Muscle layer of duodenum (tissue), 2 donors: ENCODE data around the gene CLDND2.

Experiments used
- H3K27ac ChIP-seq: one replicate; pipeline ENCODE4 v1.7.0; 2013; ENCODE audit warnings: mild to moderate bottlenecking, low read length
- H3K27me3 ChIP-seq: one replicate; pipeline ENCODE4 v1.7.0; 2013; ENCODE audit warnings: low read depth, mild to moderate bottlenecking, control low read depth, low read length
- H3K36me3 ChIP-seq, 2 donors: one replicate each; pipeline ENCODE4 v1.7.0; 2013; ENCODE audit warnings: low read length in 2 of 2, control low read depth in 1 of 2, mild to moderate bottlenecking in 1 of 2; ENCODE audit not compliant: insufficient read depth in 2 of 2, control insufficient read depth in 1 of 2
- H3K4me1 ChIP-seq, 2 donors: one replicate each; pipeline ENCODE4 v1.7.0; 2013; ENCODE audit warnings: low read length in 2 of 2, mild to moderate bottlenecking in 2 of 2, control low read depth in 1 of 2, moderate library complexity in 1 of 2; ENCODE audit not compliant: insufficient read depth in 2 of 2, control insufficient read depth in 1 of 2
- H3K4me3 ChIP-seq, 2 donors: one replicate each; pipeline ENCODE4 v1.7.0; 2013; ENCODE audit warnings: low read length in 2 of 2, low read depth in 1 of 2, mild to moderate bottlenecking in 1 of 2
- H3K9me3 ChIP-seq, 2 donors: one replicate each; pipeline ENCODE4 v1.7.0; 2013; ENCODE audit warnings: low read length in 2 of 2, control low read depth in 1 of 2, mild to moderate bottlenecking in 1 of 2; ENCODE audit not compliant: control insufficient read depth in 1 of 2
- donor health status: healthy.

Gene CLDND2

DNA sequence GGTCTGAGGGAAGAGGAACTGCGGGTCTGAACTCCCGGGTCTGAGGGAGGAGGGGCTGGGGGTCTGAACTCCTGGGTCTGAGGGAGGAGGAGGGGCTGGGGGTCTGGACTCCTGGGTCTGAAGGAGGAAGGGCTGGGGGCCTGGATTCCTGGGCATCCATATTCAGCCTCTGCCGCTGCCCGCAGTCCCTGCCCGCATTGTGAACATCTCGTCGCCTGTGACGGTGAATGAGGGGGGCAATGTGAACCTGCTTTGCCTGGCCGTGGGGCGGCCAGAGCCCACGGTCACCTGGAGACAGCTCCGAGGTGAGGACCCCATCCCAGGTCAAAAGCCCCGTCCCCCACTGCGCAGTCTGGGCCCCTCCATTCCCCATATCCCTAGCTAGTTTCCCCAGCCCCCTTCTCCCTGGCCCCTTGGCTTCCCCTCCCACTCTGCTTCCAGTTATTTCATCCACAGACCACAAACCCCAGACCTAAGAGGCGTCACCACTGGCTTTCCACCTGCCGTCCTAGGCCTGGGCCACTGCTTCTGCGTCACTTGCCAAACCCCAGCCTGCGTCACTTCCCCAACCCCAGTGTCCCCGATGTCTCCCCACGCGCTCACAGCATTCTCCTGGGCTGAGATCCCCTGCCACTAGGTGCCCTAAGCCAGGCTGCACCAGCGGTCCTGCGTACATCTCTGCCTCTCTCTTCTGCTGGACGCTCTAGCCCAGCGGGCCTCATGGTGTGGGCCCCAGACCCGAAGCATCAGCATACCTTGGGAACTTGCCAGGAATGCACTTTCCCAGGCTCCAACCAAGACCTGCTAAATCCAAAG is 43.4 kb downstream of the CLDND2 start:
- peaks cover 0 to 8% of the 10 kb centered on the region in 2 donors for H3K4me1 ChIP-seq
- peaks cover 0 to under 1% of the 10 kb centered on the region in 2 donors for H3K36me3 ChIP-seq
- H3K27ac ChIP-seq = no peak overlapping the region
- H3K4me3 ChIP-seq = no peak overlapping the region
- H3K9me3 ChIP-seq = no peaks in the 10 kb centered on the region
- peaks cover 11% of the 10 kb centered on the region for H3K27me3 ChIP-seq

DNA sequence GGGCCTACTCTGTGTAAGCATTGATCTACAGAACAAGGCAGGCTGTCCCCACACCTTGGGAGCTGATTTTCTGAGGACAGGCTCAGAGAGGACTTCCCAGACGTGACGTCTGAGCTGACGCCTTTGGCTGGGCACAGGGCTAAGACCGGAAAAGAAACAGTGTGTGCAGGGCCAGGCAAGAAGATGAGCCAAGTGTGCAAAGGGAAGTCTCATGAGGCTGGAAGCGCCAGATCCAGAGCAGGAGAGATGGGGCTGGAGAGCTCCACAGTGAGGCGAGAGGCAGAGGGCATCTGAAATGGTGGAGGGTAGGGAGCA is 44.7 kb downstream of the CLDND2 start:
- no peak overlapping the region for H3K27ac ChIP-seq
- no peaks in the 10 kb centered on the region for H3K9me3 ChIP-seq
- no peaks in the 10 kb centered on the region for H3K36me3 ChIP-seq
- H3K4me3 ChIP-seq = no peak overlapping the region
- H3K4me1 ChIP-seq = peaks cover 0 to 9% of the 10 kb centered on the region in 2 donors
- H3K27me3 ChIP-seq = peaks cover 11% of the 10 kb centered on the region

DNA sequence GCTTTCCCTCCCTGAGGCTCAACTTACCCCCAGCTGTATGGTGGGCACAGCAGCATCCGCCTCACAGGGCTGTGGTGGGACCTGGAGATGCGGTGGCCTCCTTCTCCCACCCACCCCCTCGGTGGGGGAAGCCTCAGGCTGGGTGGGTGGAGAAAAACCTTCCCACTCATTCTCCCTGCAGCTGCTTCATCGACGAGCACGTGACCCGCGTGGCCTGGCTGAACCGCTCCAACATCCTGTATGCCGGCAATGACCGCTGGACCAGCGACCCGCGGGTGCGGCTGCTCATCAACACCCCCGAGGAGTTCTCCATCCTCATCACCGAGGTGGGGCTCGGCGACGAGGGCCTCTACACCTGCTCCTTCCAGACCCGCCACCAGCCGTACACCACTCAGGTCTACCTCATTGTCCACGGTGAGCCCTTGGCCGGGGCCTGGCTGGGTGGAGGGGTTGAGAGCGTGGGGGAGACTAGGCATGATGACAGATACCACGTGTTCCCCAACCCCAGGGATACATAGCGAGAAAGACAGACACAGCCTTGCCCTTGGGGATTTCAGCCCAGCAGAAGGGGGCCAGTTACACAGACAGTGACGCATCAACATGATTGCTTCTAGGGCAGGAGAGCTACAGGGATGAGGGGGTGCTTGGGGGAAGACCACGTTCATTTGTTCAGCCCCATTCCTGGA is 45.2 kb downstream of the CLDND2 start:
- Histone ChIP-seq H3K36me3 (no peaks in the 10 kb centered on the region), H3K4me1 (peaks cover 0 to 9% of the 10 kb centered on the region in 2 donors), H3K27me3 (peaks cover 11% of the 10 kb centered on the region), H3K4me3 (no peak overlapping the region), H3K27ac (no peak overlapping the region), H3K9me3 (no peaks in the 10 kb centered on the region)

DNA sequence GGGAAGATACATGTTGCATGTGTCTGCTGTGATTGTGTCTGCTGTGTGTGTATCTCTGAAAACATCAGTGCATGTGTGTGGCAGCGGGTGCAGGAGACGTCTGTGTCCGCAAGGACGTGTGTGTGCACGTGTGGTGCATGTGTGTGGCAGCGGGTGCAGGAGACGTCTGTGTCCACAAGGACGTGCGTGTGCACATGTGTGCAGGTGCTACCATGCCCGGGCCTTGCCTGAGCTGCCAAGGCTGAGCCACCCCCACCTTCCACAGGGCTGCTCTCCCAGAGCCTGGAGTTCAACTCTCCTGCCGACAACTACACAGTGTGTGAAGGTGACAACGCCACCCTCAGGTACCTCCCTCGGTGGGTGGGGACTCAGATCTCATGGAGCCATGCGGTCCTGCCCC is 47.0 kb downstream of the CLDND2 start:
- Histone ChIP-seq H3K9me3 (no peaks in the 10 kb centered on the region), H3K27ac (no peak overlapping the region), H3K27me3 (peaks cover 11% of the 10 kb centered on the region), H3K36me3 (no peaks in the 10 kb centered on the region), H3K4me3 (no peak overlapping the region), H3K4me1 (peaks cover 0 to 3% of the 10 kb centered on the region in 2 donors)

DNA sequence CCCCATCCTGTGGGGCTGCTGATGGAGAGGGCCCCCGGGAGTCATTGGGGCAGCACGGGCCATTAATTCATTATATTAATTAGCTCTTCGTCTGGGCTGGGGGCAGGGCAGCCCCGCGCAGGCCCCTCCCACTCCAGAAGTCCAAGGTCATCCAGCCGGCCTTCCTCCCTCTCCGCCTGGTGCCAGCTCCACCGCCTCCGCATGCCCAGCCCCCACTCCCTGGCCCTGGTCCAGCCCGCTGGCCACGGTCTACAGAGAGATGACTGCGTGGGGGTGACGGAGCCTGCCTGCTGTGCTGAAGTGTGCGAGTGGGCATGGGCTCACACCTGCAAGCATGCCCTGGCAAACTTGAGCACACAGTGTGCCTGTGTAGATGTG is 48.5 kb downstream of the CLDND2 start:
- H3K27me3 ChIP-seq = peaks cover 5% of the 10 kb centered on the region
- peaks cover 0 to 3% of the 10 kb centered on the region in 2 donors for H3K4me1 ChIP-seq

DNA sequence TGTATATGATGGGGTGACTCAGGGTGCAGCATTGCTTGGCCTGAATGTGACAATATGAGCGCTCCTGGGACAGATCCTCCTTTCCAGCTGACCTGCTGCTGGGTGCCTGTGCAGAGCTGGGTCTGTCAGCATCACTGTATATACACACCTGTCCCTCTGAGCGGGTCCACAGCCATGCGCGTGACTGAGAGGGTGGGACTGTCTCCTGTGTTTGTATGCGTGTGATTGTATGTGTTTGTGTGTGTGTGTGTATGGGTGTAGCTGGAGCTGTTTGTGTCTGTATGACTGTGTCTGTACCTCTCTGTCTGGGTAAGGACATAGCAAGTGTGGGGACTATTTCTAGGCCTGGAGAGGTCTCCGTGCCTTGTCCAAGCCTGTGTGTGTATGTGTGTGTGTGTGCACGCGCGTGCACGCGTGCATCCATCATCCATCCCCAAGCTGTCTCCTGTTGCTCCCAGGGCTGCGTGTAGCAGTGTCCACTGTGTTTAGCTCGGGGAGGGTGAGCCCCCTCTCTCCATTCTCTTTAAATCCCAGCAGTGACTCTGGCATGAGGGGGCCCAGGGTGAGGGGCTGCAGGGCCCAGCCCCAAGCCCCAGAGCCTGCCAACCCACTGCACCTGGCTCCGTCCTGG is 49.0 kb downstream of the CLDND2 start:
- Histone ChIP-seq H3K27me3 (peaks cover 5% of the 10 kb centered on the region), H3K27ac (no peak overlapping the region), H3K4me1 (peaks cover 0 to 3% of the 10 kb centered on the region in 2 donors), H3K36me3 (no peaks in the 10 kb centered on the region), H3K9me3 (peaks cover 0 to under 1% of the 10 kb centered on the region in 2 donors), H3K4me3 (no peak overlapping the region)

More for the DNA sequence above, 48.5 kb downstream of the CLDND2 start:
- Histone ChIP-seq H3K4me3 (no peak overlapping the region), H3K27ac (no peak overlapping the region), H3K9me3 (no peaks in the 10 kb centered on the region), H3K36me3 (no peaks in the 10 kb centered on the region)

DNA sequence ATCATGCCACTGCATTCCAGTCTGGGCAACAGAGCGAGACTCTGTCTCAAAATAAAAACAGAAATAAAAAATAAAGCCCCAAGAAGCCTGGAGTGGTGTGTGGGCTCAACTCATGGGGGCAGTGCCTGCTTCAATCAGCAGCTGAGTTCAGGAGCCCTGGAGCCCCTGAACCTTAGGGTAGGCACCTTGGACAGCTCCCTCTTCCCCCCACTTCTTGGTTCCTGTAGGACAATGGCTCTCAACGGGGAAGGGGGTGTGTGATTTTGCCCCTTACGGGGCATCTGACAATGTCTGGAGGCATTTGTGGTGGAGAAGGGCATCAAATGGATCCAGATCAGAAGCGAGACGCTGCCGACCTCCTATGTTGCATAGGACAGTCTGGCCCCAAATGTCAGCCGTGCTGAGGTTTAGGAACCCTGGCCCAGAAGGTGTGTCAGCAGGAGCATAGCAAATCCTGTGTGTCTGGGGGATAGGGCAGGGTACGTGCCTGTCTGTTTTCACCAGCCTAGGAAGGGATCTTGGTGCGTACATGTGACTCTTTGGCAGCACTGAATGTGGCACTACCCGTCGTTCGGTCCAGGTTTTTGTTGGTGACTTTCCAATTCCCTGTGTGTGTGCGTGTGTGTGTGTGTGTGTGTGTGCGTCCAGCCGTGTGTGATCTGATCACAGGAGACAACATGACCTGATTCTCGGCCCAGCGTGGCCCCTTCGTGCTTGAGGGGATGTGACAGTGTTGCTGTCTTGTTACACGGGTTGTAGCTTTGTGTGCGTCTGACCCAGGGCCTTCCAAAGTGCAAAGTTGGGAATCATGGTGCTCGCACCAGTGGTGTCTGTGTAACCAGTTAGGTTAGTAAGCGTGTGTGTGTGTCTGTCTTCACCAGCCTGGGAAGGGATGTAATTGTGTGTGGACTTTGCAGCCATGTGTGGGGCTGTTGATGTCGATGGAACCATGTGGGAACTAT is 49.8 kb downstream of the CLDND2 start:
- Histone ChIP-seq H3K9me3 (peaks cover 0 to 4% of the 10 kb centered on the region in 2 donors), H3K4me1 (peaks cover 0 to 3% of the 10 kb centered on the region in 2 donors), H3K4me3 (no peak overlapping the region), H3K36me3 (no peaks in the 10 kb centered on the region), H3K27me3 (peaks cover under 1% of the 10 kb centered on the region), H3K27ac (no peak overlapping the region)

DNA sequence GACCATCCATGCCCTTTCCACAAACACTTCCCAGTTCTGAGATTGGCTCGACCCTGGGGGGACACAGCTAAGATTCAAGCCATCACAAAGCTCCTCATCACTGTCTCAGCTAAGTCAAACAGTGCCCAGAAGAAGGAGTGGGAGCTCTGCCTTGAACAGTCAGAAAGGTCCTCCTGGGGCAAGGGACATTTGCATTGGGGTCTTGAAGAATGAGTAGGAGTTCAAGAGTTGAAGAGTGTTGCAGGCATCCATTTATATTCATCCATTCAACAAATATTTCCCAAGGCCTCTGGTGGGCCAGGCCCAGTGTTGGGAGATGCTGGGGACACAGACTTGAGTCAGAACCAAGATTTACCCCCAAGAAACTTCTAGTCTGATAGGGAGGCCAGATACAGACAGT is 50.8 kb downstream of the CLDND2 start:
- Histone ChIP-seq H3K36me3 (no peaks in the 10 kb centered on the region), H3K27ac (no peak overlapping the region), H3K27me3 (no peaks in the 10 kb centered on the region), H3K9me3 (peaks cover 0 to 4% of the 10 kb centered on the region in 2 donors), H3K4me3 (no peak overlapping the region), H3K4me1 (peaks cover 0 to 3% of the 10 kb centered on the region in 2 donors)

DNA sequence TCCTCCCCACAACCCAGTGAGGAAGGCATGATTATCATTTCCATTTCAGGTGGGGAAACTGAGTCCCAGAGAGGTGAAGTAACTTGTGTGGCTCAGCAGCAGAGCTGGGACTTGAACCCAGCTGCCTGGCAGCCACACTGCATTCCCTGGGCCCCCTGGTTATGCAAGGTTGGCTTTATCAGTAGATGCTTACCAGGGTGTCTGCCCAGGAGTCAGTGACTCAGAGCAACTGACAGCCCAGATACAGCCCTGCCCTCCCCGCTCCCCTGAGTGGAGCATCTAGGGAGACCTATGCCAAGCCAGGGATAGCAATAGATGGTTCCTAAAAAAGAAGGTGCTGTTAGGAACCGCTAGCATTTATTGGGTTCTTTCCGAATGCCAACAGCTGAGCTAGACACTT is 51.4 kb downstream of the CLDND2 start:
- Histone ChIP-seq H3K4me3 (no peak overlapping the region), H3K27me3 (peaks cover under 1% of the 10 kb centered on the region), H3K36me3 (no peaks in the 10 kb centered on the region), H3K9me3 (peaks cover 0 to 4% of the 10 kb centered on the region in 2 donors), H3K4me1 (peaks cover 0 to 3% of the 10 kb centered on the region in 2 donors), H3K27ac (no peak overlapping the region)
